Keratinocyte (primary cell): ENCODE results near the gene MAGEA6. TPM values are rescaled to one million over a fixed set of nuclear protein-coding genes. Genes with fewer than 3 reads are reported as not detected.

Source experiments
- DNase-seq: peaks from one replicate; pipeline ENCODE4 v3.0.0-alpha.2; 2011; ENCODE audit warnings: low read depth, missing footprints, low spot score
- FAIRE-seq: peaks from 2 replicates; lab custom pipeline; 2011; peaks lifted over from hg19 to GRCh38; lab: Jason Lieb, UNC
- H2AFZ ChIP-seq: 2 replicates; pipeline ENCODE4 v1.6.0; 2012; ENCODE audit warnings: low read length, control low read depth, inconsistent platforms; ENCODE audit not compliant: control insufficient read depth
- H3K27ac ChIP-seq: 2 replicates; pipeline ENCODE4 v1.5.1; 2011; ENCODE audit warnings: low read length; ENCODE audit not compliant: control insufficient read depth, insufficient read depth
- H3K27me3 ChIP-seq: 3 replicates; pipeline ENCODE4 v1.6.0; 2011; ENCODE audit warnings: low read length; ENCODE audit not compliant: control insufficient read depth, insufficient read depth; ENCODE audit errors: extremely low read depth
- H3K36me3 ChIP-seq, 2 experiments: 2 replicates in 1 of 2; 3 replicates in 1 of 2; pipeline ENCODE4 v1.5.1; 2011; ENCODE audit warnings: low read length in 2 of 2, mild to moderate bottlenecking in 1 of 2; ENCODE audit not compliant: control insufficient read depth in 2 of 2, insufficient read depth in 2 of 2; ENCODE audit errors: extremely low read depth in 1 of 2
- H3K4me1 ChIP-seq: 3 replicates; pipeline ENCODE4 v1.5.1; 2011; ENCODE audit warnings: low read length; ENCODE audit not compliant: control insufficient read depth, insufficient read depth; ENCODE audit errors: extremely low read depth
- H3K4me2 ChIP-seq: 3 replicates; pipeline ENCODE4 v1.6.0; 2011; ENCODE audit warnings: low read depth, low read length; ENCODE audit not compliant: control insufficient read depth, insufficient read depth; ENCODE audit errors: extremely low read depth
- H3K4me3 ChIP-seq, 3 experiments: fragments of 200-600 bp in 1 of 3; sonication (generic) in 1 of 3; 2 replicates in 2 of 3; 3 replicates in 1 of 3; pipeline ENCODE4 v1.5.1; 2011 to 2016; ENCODE audit warnings: low read length in 3 of 3, mild to moderate bottlenecking in 3 of 3, control low read depth in 2 of 3, inconsistent platforms in 1 of 3, low read depth in 1 of 3, mixed read lengths in 1 of 3, mixed run types in 1 of 3, moderate library complexity in 1 of 3; ENCODE audit not compliant: control insufficient read depth in 2 of 3, insufficient read depth in 2 of 3; ENCODE audit errors: extremely low read depth in 1 of 3
- H3K79me2 ChIP-seq: 2 replicates; pipeline ENCODE4 v1.6.0; 2012; ENCODE audit warnings: low read length; ENCODE audit not compliant: control insufficient read depth, insufficient read depth
- H3K9ac ChIP-seq: 3 replicates; pipeline ENCODE4 v1.6.0; 2011; ENCODE audit warnings: low read length; ENCODE audit not compliant: control insufficient read depth, insufficient read depth; ENCODE audit errors: extremely low read depth
- H3K9me1 ChIP-seq: 3 replicates; pipeline ENCODE4 v1.6.0; 2011; ENCODE audit warnings: low read length; ENCODE audit not compliant: control insufficient read depth, insufficient read depth; ENCODE audit errors: extremely low read depth
- H3K9me3 ChIP-seq: 2 replicates; pipeline ENCODE4 v1.5.1; 2012; ENCODE audit warnings: low read depth, low read length; ENCODE audit not compliant: control insufficient read depth
- H4K20me1 ChIP-seq: 3 replicates; pipeline ENCODE4 v1.6.0; 2011; ENCODE audit warnings: low read length; ENCODE audit not compliant: control insufficient read depth, insufficient read depth; ENCODE audit errors: extremely low read depth
- EZH2 ChIP-seq: IDR thresholded peaks from one replicate; pipeline ENCODE4 v1.6.1; 2012; ENCODE audit warnings: inconsistent platforms, mild to moderate bottlenecking, low read length, moderate library complexity
- dilution Hi-C: fragments of 300-500 bp; cut with MboI; formaldehyde crosslinking; loops from one replicate; pipeline ENCODE4 v1.7.0; 2020; ENCODE audit warnings: low sequenced_read_pairs; ENCODE audit not compliant: extremely low pct_ligation_motif_present
- polyA plus RNA-seq, 5 experiments: library from polyadenylated mRNA; depleted of rRNA in 3 of 5; stranded (reverse) in 3 of 5; stranded (forward) in 1 of 5; unstranded in 1 of 5; fragments of >200 nt; gene quantifications; 1 replicate in 1 of 5; 2 replicates in 3 of 5; 3 replicates in 1 of 5; pipeline versions ENCODE4 v1.2.1 to v1.2.3, GENCODE V29; 2011 to 2012; ENCODE audit warnings: missing spikeins in 2 of 5, low read depth in 1 of 5, low replicate concordance in 1 of 5
- TF ChIP-seq, protein P1 (sequence below), 3 experiments: IDR thresholded peaks in 1 of 3; conservative IDR thresholded peaks in 1 of 3; optimal IDR thresholded peaks in 1 of 3; 2 replicates in 2 of 3; 3 replicates in 1 of 3; pipeline versions ENCODE3 to v1.5.1; 2011; ENCODE audit warnings: low read length in 3 of 3, mild to moderate bottlenecking in 3 of 3, moderate library complexity in 2 of 3, control low read depth in 1 of 3, inconsistent platforms in 1 of 3; ENCODE audit not compliant: insufficient read depth in 2 of 3; ENCODE audit errors: extremely low read depth in 1 of 3

Gene MAGEA6
- polyA plus RNA-seq, 1 donor (not counting 4 experiments of a cell fraction or from before 2014, with no cell fraction given) = not detected

DNA sequence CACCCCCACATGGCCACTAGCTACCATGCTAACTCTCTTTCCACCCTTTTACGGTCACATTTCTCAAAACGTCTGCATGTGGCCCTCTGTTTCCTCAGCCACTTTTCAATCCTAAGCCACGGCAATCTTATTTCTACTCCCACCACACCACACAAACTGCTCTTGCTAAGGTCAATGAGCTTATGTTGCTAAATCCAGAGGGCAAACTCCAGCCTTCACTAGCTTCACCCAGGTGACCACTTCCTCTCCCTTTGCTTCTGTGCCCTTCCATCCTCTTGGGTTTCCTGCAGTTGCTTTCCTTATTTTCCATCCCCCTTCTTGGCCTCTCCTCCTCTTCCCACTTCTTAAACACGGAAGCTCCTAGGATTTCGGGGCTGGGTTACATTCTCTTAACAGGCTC is 44.6 kb upstream of the MAGEA6 start:
- H3K4me1 ChIP-seq = no peaks in the 10 kb centered on the region
- H3K9me1 ChIP-seq = no peaks in the 10 kb centered on the region
- H3K4me3 ChIP-seq = no peak overlapping the region
- TF ChIP-seq, protein P1, sequence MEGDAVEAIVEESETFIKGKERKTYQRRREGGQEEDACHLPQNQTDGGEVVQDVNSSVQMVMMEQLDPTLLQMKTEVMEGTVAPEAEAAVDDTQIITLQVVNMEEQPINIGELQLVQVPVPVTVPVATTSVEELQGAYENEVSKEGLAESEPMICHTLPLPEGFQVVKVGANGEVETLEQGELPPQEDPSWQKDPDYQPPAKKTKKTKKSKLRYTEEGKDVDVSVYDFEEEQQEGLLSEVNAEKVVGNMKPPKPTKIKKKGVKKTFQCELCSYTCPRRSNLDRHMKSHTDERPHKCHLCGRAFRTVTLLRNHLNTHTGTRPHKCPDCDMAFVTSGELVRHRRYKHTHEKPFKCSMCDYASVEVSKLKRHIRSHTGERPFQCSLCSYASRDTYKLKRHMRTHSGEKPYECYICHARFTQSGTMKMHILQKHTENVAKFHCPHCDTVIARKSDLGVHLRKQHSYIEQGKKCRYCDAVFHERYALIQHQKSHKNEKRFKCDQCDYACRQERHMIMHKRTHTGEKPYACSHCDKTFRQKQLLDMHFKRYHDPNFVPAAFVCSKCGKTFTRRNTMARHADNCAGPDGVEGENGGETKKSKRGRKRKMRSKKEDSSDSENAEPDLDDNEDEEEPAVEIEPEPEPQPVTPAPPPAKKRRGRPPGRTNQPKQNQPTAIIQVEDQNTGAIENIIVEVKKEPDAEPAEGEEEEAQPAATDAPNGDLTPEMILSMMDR (optimal IDR thresholded peaks at IDR 0.05 in 1 of 3, IDR thresholded peaks at IDR 0.05 in 1 of 3, conservative IDR thresholded peaks at IDR 0.05 in 1 of 3; ENCODE audit: extremely low read depth in 1 of 3, insufficient read depth in 2 of 3, low read length in 3 of 3) = no peak
- dilution Hi-C loops = no loop called here
- no peaks in the 10 kb centered on the region for H4K20me1 ChIP-seq
- no peak for FAIRE-seq
- H3K36me3 ChIP-seq = no peaks in the 10 kb centered on the region
- no peak overlapping the region for H3K4me2 ChIP-seq
- H3K27me3 ChIP-seq = no peaks in the 10 kb centered on the region
- H3K27ac ChIP-seq = no peak overlapping the region
- H3K9me3 ChIP-seq = no peaks in the 10 kb centered on the region
- no peak overlapping the region for H3K9ac ChIP-seq
- H3K79me2 ChIP-seq = no peaks in the 10 kb centered on the region
- DNase-seq = no peak
- no peak overlapping the region for H2AFZ ChIP-seq

GRCh38 chrX:152813206-152813605 is 43.7 kb upstream of the MAGEA6 start:
- TF ChIP-seq, protein P1 (optimal IDR thresholded peaks at IDR 0.05 in 1 of 3, IDR thresholded peaks at IDR 0.05 in 1 of 3, conservative IDR thresholded peaks at IDR 0.05 in 1 of 3; ENCODE audit: extremely low read depth in 1 of 3, insufficient read depth in 2 of 3, low read length in 3 of 3) = no peak
- TF ChIP-seq EZH2 = no peak
- H3K9me1 ChIP-seq = no peaks in the 10 kb centered on the region
- H3K9me3 ChIP-seq = no peaks in the 10 kb centered on the region
- H3K36me3 ChIP-seq = no peaks in the 10 kb centered on the region
- no peak overlapping the region for H3K4me2 ChIP-seq
- H2AFZ ChIP-seq = no peak overlapping the region
- FAIRE-seq (no peak), DNase-seq (no peak)
- H3K79me2 ChIP-seq = no peaks in the 10 kb centered on the region
- H3K27me3 ChIP-seq = no peaks in the 10 kb centered on the region
- dilution Hi-C loops = no loop called here
- H3K4me3 ChIP-seq = no peak overlapping the region
- no peaks in the 10 kb centered on the region for H4K20me1 ChIP-seq
- H3K27ac ChIP-seq = no peak overlapping the region
- no peak overlapping the region for H3K9ac ChIP-seq
- H3K4me1 ChIP-seq = no peaks in the 10 kb centered on the region
